GM21825 (cell line): ENCODE measurements around the gene CR1.
"Not testable (repeated sequence)": the region's sequence is repeated elsewhere in the genome, so short reads cannot be mapped to it uniquely, and the experiment has no call there.

Experiments
- ATAC-seq: cut with Tn5 transposase; IDR thresholded peaks from one replicate; pipeline ENCODE4 v1.9.1; 2021; ENCODE audit warnings: mild to moderate bottlenecking, moderate library complexity; ENCODE audit not compliant: unreplicated experiment

Gene CR1

GRCh38 chr1:207495801-207496792, at the start of gene CR1:
TSS of gene CR1 (plus strand) at chr1:207496157. CDS start at chr1:207496268, 111 bp downstream.
- no peak for ATAC-seq

DNA sequence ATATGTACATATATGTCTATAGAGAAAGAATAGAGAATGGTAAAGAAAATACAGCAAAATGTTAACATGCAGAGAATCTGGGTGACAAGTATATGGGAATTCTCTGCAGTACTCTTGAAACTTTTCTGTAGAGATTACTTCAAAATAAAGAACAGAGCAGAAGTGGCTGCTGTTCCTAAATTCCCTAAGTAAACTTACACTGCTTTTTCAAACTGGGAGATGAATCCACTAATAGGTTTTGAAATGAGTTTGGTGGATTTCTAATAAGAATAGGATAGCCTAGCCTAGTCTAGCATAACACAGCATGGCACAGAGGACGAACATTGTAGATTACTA, 42.3 kb upstream of the CR1 start:
- ATAC-seq: no peak

DNA sequence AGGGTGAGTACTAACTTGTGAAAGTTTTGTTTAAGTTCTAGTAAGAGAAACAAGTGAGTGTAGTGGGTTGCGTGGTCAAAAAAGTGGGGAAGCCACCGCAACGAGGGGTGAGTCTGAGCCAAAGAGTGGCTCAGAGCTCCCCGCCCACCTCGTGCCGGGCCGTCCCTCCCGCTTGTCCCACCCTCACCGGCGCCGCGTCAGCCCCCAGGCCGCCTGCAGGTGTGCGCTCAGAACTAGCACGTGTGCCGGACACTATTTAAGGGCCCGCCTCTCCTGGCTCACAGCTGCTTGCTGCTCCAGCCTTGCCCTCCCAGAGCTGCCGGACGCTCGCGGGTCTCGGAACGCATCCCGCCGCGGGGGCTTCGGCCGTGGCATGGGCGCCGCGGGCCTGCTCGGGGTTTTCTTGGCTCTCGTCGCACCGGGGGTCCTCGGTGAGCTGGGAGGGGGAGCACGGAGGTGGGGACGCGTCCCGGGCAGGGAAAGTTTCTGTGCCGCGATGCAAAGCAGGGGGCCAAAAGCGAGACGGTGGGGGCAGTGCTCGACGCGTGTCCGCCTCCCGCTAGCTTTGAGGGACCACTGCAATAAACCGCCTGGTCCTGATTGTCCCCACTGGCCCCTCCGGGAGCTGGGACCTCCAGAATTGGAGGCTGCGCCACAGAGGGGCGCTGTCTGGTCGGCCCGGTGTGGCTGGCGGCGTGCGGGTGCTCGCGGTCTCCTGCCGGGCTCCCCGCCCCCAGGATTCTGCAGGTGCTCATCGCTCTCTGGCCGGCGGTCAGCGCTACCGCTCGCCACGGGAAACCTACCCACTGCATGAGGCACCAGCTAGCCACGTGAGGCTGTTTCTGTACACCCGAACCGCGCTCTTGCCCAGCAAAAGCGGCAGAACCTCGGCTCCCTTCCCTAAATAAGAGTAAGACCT, 41.7 kb upstream of the CR1 start, which contains the start of gene CR2:
Gene CR2 (plus strand): TSS at position 283 of the 919 bp plus-strand sequence. CDS start 91 bp downstream, at position 374.
- ATAC-seq: peak; percentile 77

DNA sequence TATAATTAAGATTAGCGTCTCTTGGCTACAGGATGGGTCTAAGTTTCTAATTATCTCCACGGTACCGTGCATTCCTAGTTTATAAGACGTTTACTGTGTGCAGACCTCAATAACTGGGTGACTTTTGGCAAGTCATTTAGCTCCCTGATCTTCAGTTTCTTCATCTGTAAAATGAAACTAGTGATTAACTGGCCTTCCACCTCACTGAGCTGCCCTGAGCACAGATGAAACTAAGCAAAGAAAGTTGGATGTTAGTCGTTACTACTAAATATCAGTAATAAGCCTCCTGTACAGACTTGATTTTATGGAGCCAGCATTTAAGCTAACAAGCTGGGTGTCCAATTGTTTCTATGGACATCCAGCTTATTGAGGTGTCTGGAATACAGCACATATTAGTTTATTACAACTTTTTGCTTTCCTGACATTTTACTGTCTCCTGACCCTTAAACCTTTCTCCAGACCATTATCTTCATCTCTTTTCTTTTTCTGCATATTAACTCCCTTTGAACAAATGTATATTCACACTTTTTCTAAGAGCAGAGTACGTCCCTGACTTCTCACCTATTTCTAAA, 40.7 kb upstream of the CR1 start:
- ATAC-seq: no peak

GRCh38 chr1:207458414-207458813, 37.5 kb upstream of the CR1 start:
- no peak for ATAC-seq

DNA sequence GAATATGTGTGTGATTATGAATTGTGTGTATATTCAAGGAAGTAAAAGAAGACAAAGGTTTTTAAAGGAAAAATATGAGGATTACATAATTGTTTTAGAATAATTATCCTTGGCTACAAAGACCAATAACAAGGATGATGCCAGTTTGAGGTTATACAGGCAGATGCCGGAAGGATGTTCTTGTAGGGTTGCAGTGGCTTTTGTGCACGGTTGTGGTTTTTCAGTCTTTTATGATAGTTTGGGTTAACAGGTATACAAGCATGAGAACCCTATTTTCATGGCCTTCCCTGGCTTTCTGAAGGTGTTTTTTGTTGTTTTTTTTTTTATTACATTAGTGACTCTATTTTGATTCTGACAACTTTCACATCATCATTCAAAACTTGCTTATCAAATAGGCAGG, 36.9 kb upstream of the CR1 start:
- no peak for ATAC-seq

DNA sequence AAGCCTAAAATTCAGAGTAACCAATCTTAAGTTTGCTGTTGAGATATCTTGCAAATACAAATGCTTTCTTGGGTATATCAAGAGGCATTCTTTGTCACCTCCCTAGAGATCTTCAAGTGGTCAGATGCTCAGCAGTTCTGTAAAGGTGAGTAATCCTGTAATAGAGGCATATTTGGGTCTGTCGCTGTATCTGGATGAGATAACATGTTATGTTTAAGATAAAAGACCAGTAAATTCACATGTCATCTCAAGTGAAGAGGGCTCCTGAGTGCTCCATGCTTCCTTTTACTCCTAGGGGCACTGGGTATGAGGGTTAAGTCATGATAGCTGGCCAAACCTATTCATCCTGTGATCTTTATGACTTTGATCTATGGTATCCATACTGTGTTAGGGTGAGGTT, 34.3 kb upstream of the CR1 start:
- ATAC-seq: no peak

GRCh38 chr1:207462535-207462934, 33.4 kb upstream of the CR1 start:
- ATAC-seq: no peak

DNA sequence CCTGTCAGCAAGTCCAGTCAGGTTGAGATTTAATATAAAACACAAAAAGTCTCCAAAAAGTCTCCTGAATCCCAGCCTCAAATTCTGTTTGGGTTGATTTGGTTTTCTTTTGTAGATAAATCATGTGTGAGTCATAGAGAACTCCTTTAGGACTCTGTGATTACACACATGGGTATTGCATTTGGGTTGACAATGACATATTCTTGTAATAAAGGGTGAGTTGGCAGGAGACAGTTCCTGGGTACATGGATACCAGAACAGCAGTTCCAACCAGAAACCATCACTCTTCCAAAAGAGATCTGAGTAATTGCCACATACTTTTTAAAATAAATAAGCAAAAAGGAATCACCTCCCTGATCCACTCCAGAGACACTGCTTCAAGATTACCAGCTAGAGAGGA, 32.9 kb upstream of the CR1 start:
- no peak for ATAC-seq

DNA sequence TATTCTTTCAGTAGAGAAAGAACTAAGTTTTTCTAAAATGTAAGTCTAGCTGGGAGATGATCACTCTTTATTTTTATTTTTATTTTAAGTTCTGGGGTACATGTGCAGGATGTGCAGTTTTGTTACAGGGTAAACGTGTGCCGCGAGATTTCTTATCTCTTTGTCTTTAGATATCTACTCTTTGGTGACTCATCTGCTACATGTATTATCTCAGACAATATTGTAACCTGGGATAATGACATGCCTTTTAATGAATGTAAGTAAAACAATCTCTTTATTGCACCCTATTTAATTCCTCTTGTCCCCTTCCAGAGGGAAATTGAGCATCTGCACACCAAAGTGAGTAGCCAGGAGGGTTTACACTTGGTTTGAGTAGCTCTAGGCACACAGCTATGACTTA, 32.4 kb upstream of the CR1 start:
- ATAC-seq: no peak

GRCh38 chr1:207470927-207471326, 25.0 kb upstream of the CR1 start:
- ATAC-seq: no peak

DNA sequence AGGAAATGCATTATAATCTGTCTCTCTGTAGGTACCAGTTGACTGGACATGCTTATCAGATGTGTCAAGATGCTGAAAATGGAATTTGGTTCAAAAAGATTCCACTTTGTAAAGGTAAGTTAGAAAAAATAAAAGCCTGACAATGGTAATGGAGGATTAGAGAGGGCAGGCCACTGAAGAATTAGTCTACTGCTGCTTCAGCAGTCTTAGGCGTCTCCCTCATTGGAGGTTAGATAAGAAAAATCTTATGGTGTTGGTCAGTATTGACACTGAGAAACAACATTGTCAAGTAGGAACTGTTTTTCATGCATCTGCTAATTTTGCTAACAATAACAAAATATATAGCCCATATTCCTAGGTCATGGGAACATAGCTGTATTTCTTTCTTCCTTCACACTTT, 21.7 kb upstream of the CR1 start:
- no peak for ATAC-seq

- ATAC-seq: no peak
These were observed 9.8 kb upstream of the CR1 start for GRCh38 chr1:207486198-207486597.

- no peak for ATAC-seq
These were observed 8.3 kb upstream of the CR1 start for GRCh38 chr1:207487636-207488035.

DNA sequence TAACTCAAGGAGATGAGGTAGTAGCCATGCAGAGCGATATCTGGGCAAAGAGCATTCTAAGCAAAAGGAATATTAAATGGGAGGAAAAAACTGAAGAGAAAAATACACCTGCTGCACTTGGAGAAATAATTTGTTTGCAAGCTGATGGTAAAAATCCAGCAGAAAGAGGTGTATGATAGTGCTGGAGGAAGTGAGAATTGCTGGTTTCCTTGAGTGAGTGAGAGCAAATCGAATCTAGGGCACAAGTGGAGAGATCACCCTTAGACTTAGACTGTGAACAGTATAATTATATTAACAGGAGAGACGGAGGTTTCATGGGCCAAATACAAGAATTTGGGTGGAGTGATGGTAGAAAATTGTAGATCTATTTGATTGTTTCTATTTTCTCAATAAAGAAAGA, 2.7 kb upstream of the CR1 start:
- no peak for ATAC-seq

GRCh38 chr1:207494171-207494570, 1.8 kb upstream of the CR1 start:
- no peak for ATAC-seq

- ATAC-seq: not testable (repeated sequence)
These were observed 676 bp upstream of the CR1 start for GRCh38 chr1:207495281-207495680.

DNA sequence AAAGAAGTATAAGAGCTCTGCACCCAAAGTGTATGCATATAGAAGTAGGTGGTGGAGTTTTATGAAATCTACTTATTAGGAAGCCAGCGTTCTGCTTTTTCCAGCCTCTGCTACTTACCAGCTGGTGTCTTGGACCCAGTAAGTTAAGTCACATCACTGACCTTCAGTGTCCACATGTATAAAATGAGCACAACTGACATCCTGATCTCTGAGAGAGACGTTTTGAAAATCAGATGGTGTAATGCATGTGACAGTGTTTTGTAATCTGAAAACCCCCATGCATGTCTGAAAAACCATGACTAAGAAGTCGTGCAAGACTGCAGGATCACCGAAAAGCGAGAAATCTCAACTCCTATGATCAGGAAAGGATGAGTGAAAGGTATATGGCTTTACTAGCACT, 2.0 kb downstream of the CR1 start:
- ATAC-seq: no peak

DNA sequence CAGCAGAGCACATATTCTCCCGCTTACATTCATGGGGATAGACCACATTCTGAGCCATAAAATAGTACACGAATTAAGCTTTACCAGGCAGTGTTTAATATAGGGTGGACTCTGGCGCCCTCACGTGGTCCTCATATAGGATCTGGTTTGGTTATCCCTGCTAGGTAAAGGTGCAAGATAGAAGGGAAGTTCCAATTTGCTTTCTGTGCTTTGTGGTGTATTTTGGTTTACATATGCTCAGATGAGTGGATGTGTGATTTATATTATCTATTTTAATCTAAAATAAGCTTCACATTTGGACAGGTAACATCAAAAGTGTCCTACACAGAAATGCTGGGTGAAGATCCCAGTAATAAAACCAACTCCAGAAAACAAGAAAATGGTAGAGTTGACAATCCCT, 3.6 kb downstream of the CR1 start:
- no peak for ATAC-seq

- ATAC-seq: no peak
These were observed 4.3 kb downstream of the CR1 start for GRCh38 chr1:207500306-207500705.

- ATAC-seq: no peak
These were observed 5.1 kb downstream of the CR1 start for GRCh38 chr1:207501071-207501470.
